ENCODE results near the gene CRISP2. TPM values are rescaled to one million over a fixed set of nuclear protein-coding genes. Genes with fewer than 3 reads are reported as not detected.

Gene CRISP2
- total RNA-seq, 3 donors from 2014 or later: 0.33 TPM; not detected in 2

DNA sequence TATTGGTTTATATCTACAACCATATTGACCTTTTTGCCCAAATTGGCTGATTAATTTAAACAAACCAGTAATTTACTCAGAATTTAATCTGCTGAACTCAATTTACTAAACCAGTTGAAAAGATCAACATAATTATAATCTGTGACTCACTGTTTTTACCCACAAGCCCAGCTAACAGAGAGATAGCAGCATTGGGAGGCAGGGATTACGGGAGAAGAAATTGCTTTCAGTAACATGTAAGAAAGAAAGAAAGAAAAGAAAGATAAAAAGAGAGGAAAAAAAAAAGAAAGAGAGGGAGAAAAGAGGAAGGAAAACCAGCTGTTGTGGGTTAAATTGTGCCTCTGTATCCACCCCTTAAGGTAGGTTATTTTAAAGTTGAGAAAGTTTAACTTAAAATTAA, 63.4 kb downstream of the CRISP2 start:
- no peaks in the 10 kb centered on the region for H3K36me3 ChIP-seq
- no peaks in the 10 kb centered on the region for H3K27me3 ChIP-seq
- no peak overlapping the region for H3K27ac ChIP-seq
- no peak overlapping the region for H3K4me3 ChIP-seq
- TF ChIP-seq POLR2AphosphoS5 (IDR thresholded peaks at IDR 0.05) (no peak), POLR2A (IDR thresholded peaks at IDR 0.05) (no peak)
- TF ChIP-seq, protein P1, sequence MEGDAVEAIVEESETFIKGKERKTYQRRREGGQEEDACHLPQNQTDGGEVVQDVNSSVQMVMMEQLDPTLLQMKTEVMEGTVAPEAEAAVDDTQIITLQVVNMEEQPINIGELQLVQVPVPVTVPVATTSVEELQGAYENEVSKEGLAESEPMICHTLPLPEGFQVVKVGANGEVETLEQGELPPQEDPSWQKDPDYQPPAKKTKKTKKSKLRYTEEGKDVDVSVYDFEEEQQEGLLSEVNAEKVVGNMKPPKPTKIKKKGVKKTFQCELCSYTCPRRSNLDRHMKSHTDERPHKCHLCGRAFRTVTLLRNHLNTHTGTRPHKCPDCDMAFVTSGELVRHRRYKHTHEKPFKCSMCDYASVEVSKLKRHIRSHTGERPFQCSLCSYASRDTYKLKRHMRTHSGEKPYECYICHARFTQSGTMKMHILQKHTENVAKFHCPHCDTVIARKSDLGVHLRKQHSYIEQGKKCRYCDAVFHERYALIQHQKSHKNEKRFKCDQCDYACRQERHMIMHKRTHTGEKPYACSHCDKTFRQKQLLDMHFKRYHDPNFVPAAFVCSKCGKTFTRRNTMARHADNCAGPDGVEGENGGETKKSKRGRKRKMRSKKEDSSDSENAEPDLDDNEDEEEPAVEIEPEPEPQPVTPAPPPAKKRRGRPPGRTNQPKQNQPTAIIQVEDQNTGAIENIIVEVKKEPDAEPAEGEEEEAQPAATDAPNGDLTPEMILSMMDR (IDR thresholded peaks at IDR 0.05): no peak
- intact Hi-C loops (cut with DNase I; ENCODE audit: low total_unique reads): no loop called here
- H3K9me3 ChIP-seq: no peaks in the 10 kb centered on the region
- DNase-seq (ENCODE audit: low spot score in 2 of 2): no peak
- H3K4me1 ChIP-seq: no peaks in the 10 kb centered on the region

- TF ChIP-seq, protein P1 (IDR thresholded peaks at IDR 0.05): no peak
- TF ChIP-seq POLR2AphosphoS5 (IDR thresholded peaks at IDR 0.05) (no peak), POLR2A (IDR thresholded peaks at IDR 0.05) (no peak)
- no peaks in the 10 kb centered on the region for H3K27me3 ChIP-seq
- intact Hi-C loops (cut with DNase I; ENCODE audit: low total_unique reads): no loop called here
Observed at GRCh38 chr6:49648036-49648435, 65.3 kb downstream of the CRISP2 start.

DNA sequence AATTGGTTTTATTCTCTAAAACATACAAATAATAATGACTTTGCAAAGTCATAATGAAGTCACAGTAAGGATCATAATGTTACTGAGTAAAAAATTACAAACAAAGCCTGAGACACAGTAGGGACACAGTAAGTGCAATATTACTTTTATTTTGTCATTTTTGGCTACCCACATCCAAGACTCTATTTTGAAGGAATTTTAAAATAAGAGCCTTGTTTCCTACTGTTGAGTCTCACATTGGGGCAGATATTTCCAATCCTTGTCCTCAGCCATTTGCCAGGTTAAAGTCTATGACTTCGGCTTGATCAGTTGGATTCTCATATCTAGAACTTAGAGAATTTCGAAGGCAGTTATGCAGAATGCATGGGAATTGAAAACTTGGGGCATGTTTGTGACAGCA, 65.9 kb downstream of the CRISP2 start:
- Histone ChIP-seq H3K9me3 (no peaks in the 10 kb centered on the region), H3K27me3 (no peaks in the 10 kb centered on the region), H3K4me3 (no peak overlapping the region), H3K27ac (no peak overlapping the region), H3K4me1 (no peaks in the 10 kb centered on the region), H3K36me3 (no peaks in the 10 kb centered on the region)
- TF ChIP-seq POLR2AphosphoS5 (IDR thresholded peaks at IDR 0.05) (no peak), POLR2A (IDR thresholded peaks at IDR 0.05) (no peak)
- TF ChIP-seq, protein P1 (IDR thresholded peaks at IDR 0.05): no peak
- intact Hi-C loops (cut with DNase I; ENCODE audit: low total_unique reads): no loop called here
- no peak for DNase-seq (ENCODE audit: low spot score in 2 of 2)

More at GRCh38 chr6:49648036-49648435, 65.3 kb downstream of the CRISP2 start:
- H3K36me3 ChIP-seq: no peaks in the 10 kb centered on the region
- no peak overlapping the region for H3K4me3 ChIP-seq
- no peak overlapping the region for H3K27ac ChIP-seq
- DNase-seq (ENCODE audit: low spot score in 2 of 2): no peak
- no peaks in the 10 kb centered on the region for H3K9me3 ChIP-seq
- no peaks in the 10 kb centered on the region for H3K4me1 ChIP-seq

DNA sequence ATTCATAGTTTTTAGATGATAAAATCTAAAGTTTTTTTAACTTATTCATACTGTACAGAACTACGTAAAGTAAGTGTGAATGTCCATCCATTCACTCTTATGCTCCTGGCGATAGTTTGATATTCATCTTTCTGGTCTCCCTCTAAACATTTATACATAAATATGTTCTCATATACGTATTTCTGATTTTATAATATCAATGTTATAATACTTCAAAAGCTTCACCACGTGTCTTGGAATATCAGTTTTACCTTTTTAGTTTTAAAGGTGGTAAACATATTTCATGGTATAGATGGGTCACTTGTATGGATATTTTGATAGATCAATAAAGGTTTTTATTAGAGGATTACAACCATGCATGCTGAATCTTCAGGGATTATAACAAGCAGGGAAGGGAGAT, 66.4 kb downstream of the CRISP2 start:
- intact Hi-C loops (cut with DNase I; ENCODE audit: low total_unique reads): no loop called here
- no peak for TF ChIP-seq POLR2A (IDR thresholded peaks at IDR 0.05)
- TF ChIP-seq, protein P1 (IDR thresholded peaks at IDR 0.05): no peak
- DNase-seq (ENCODE audit: low spot score in 2 of 2): no peak
- Histone ChIP-seq H3K4me1 (no peaks in the 10 kb centered on the region), H3K27me3 (no peaks in the 10 kb centered on the region), H3K27ac (no peak overlapping the region), H3K9me3 (no peaks in the 10 kb centered on the region), H3K36me3 (no peaks in the 10 kb centered on the region), H3K4me3 (no peak overlapping the region)

- intact Hi-C loops (cut with DNase I; ENCODE audit: low total_unique reads): no loop called here
- Histone ChIP-seq H3K9me3 (no peaks in the 10 kb centered on the region), H3K4me3 (no peak overlapping the region), H3K27ac (no peak overlapping the region), H3K27me3 (no peaks in the 10 kb centered on the region), H3K4me1 (no peaks in the 10 kb centered on the region), H3K36me3 (no peaks in the 10 kb centered on the region)
- no peak for DNase-seq (ENCODE audit: low spot score in 2 of 2)
- no peak for TF ChIP-seq POLR2AphosphoS5 (IDR thresholded peaks at IDR 0.05)
- TF ChIP-seq, protein P1 (IDR thresholded peaks at IDR 0.05): no peak
- no peak for TF ChIP-seq POLR2A (IDR thresholded peaks at IDR 0.05)
Observed at GRCh38 chr6:49646130-49646824, 67.1 kb downstream of the CRISP2 start.

Data from breast epithelium (tissue), 4 donors.